ENCODE measurements around the gene IKZF5. TPM values are rescaled to one million over a fixed set of nuclear protein-coding genes. Genes with fewer than 3 reads are reported as not detected.

IKZF5 gene
- total and polyA plus RNA-seq, 2 experiments from 2014 or later: 4.2 to 10.1 TPM

- WGBS, 2 experiments (ENCODE audit: low coverage in 1 of 2, low lambda C conversion rate in 2 of 2, missing lambda C conversion rate in 2 of 2): 92 to 93% methylated on average over 3 of the region's 3 CpGs
- H3K9me2 ChIP-seq (ENCODE audit: insufficient read depth): no peaks in the 10 kb centered on the region
Observed at GRCh38 chr10:122997864-122998263, 10.7 kb downstream of the IKZF5 start.

GRCh38 chr10:122995936-122996335 is 12.7 kb downstream of the IKZF5 start:
- 96% methylated on average over 4 of the region's 4 CpGs for WGBS, 2 experiments (ENCODE audit: low coverage in 1 of 2, low lambda C conversion rate in 2 of 2, missing lambda C conversion rate in 2 of 2)
- TF ChIP-seq EZH2phosphoT487 (IDR thresholded peaks at IDR 0.05; ENCODE audit: insufficient read depth, low read depth): no peak
- TF ChIP-seq EZH2 (IDR thresholded peaks at IDR 0.05; ENCODE audit: insufficient read depth, poor library complexity, severe bottlenecking): no peak
- H2AFZ ChIP-seq: no peak overlapping the region
- H3K36me3 ChIP-seq (ENCODE audit: low read depth): peaks cover 18% of the 10 kb centered on the region
- H3K9me3 ChIP-seq (ENCODE audit: low read depth): no peaks in the 10 kb centered on the region
- H3K4me1 ChIP-seq (ENCODE audit: insufficient read depth): no peaks in the 10 kb centered on the region
- H4K20me1 ChIP-seq (ENCODE audit: insufficient read depth): no peaks in the 10 kb centered on the region
- DNase-seq: no peak
- no peak overlapping the region for H3K4me2 ChIP-seq (ENCODE audit: unreplicated experiment)
- no peak overlapping the region for H3K9ac ChIP-seq
- in situ Hi-C loops (cut with MboI): loop anchor here (25.0 kb wide), 1 partner anchor 709 kb away; no protein-coding TSS in a partner anchor
- no peak overlapping the region for H3K27ac ChIP-seq
- H3K4me3 ChIP-seq: no peak overlapping the region
- peaks cover 51% of the 10 kb centered on the region for H3K79me2 ChIP-seq (ENCODE audit: insufficient read depth)
- H3F3A ChIP-seq (ENCODE audit: insufficient read depth): no peaks in the 10 kb centered on the region; the same call in 1 of the 2 replicates
- H3K9me2 ChIP-seq (ENCODE audit: insufficient read depth): no peaks in the 10 kb centered on the region
- H3K27me3 ChIP-seq (replicated peaks; ENCODE audit: insufficient read depth): no peaks in the 10 kb centered on the region

More at GRCh38 chr10:122997864-122998263, 10.7 kb downstream of the IKZF5 start:
- Histone ChIP-seq H3K9me3 (ENCODE audit: low read depth) (no peaks in the 10 kb centered on the region), H3K27me3 (replicated peaks; ENCODE audit: insufficient read depth) (no peaks in the 10 kb centered on the region), H3K36me3 (ENCODE audit: low read depth) (peaks cover 13% of the 10 kb centered on the region), H3F3A (ENCODE audit: insufficient read depth) (no peaks in the 10 kb centered on the region), H2AFZ (no peak overlapping the region), H3K9ac (no peak overlapping the region), H3K79me2 (ENCODE audit: insufficient read depth) (peaks cover 70% of the 10 kb centered on the region), H3K4me2 (ENCODE audit: unreplicated experiment) (no peak overlapping the region), H3K4me1 (ENCODE audit: insufficient read depth) (no peaks in the 10 kb centered on the region), H3K4me3 (no peak overlapping the region), H3K27ac (no peak overlapping the region), H4K20me1 (ENCODE audit: insufficient read depth) (no peaks in the 10 kb centered on the region)
- in situ Hi-C loops (cut with MboI): loop anchor here (25.0 kb wide), 1 partner anchor 711 kb away; no protein-coding TSS in a partner anchor
- no peak for DNase-seq
- TF ChIP-seq EZH2 (IDR thresholded peaks at IDR 0.05; ENCODE audit: insufficient read depth, poor library complexity, severe bottlenecking) (no peak), EZH2phosphoT487 (IDR thresholded peaks at IDR 0.05; ENCODE audit: insufficient read depth, low read depth) (no peak)

GRCh38 chr10:122993797-122994336 is 14.7 kb downstream of the IKZF5 start:
- DNase-seq: no peak
- no peak for TF ChIP-seq EZH2 (IDR thresholded peaks at IDR 0.05; ENCODE audit: insufficient read depth, poor library complexity, severe bottlenecking)
- no peak for TF ChIP-seq EZH2phosphoT487 (IDR thresholded peaks at IDR 0.05; ENCODE audit: insufficient read depth, low read depth)
- Histone ChIP-seq H3K9me2 (ENCODE audit: insufficient read depth) (no peaks in the 10 kb centered on the region), H2AFZ (no peak overlapping the region), H3K36me3 (ENCODE audit: low read depth) (peaks cover 18% of the 10 kb centered on the region), H3F3A (ENCODE audit: insufficient read depth) (no peaks in the 10 kb centered on the region; the same call in 1 of the 2 replicates), H3K4me1 (ENCODE audit: insufficient read depth) (peaks cover 5% of the 10 kb centered on the region; the same call in 1 of the 2 replicates), H3K27ac (no peak overlapping the region), H4K20me1 (ENCODE audit: insufficient read depth) (no peaks in the 10 kb centered on the region), H3K79me2 (ENCODE audit: insufficient read depth) (peaks cover 30% of the 10 kb centered on the region), H3K27me3 (replicated peaks; ENCODE audit: insufficient read depth) (no peaks in the 10 kb centered on the region), H3K9me3 (ENCODE audit: low read depth) (no peaks in the 10 kb centered on the region), H3K9ac (no peak overlapping the region), H3K4me2 (ENCODE audit: unreplicated experiment) (no peak overlapping the region), H3K4me3 (no peak overlapping the region)
- WGBS, 2 experiments (ENCODE audit: low coverage in 1 of 2, low lambda C conversion rate in 2 of 2, missing lambda C conversion rate in 2 of 2): 88% methylated on average over 6 of the region's 6 CpGs
- in situ Hi-C loops (cut with MboI): loop anchor here (25.0 kb wide), 1 partner anchor 707 kb away; no protein-coding TSS in a partner anchor

GRCh38 chr10:122992031-122992585 is 16.5 kb downstream of the IKZF5 start:
- H3K4me3 ChIP-seq: no peak overlapping the region
- H3K36me3 ChIP-seq (ENCODE audit: low read depth): peaks cover 18% of the 10 kb centered on the region
- DNase-seq: no peak
- H3F3A ChIP-seq (ENCODE audit: insufficient read depth): no peaks in the 10 kb centered on the region; the same call in 1 of the 2 replicates
- no peak overlapping the region for H3K4me2 ChIP-seq (ENCODE audit: unreplicated experiment)
- H3K9me3 ChIP-seq (ENCODE audit: low read depth): no peaks in the 10 kb centered on the region
- WGBS, 2 experiments (ENCODE audit: low coverage in 1 of 2, low lambda C conversion rate in 2 of 2, missing lambda C conversion rate in 2 of 2): 85 to 92% methylated on average over 1 of the region's 1 CpG
- no peaks in the 10 kb centered on the region for H3K27me3 ChIP-seq (replicated peaks; ENCODE audit: insufficient read depth)
- H3K4me1 ChIP-seq (ENCODE audit: insufficient read depth): peaks cover 5% of the 10 kb centered on the region; the same call in 1 of the 2 replicates
- H3K79me2 ChIP-seq (ENCODE audit: insufficient read depth): peaks cover 14% of the 10 kb centered on the region
- no peaks in the 10 kb centered on the region for H4K20me1 ChIP-seq (ENCODE audit: insufficient read depth)
- in situ Hi-C loops (cut with MboI): loop anchor here (25.0 kb wide), 1 partner anchor 705 kb away; no protein-coding TSS in a partner anchor
- no peaks in the 10 kb centered on the region for H3K9me2 ChIP-seq (ENCODE audit: insufficient read depth)
- no peak for TF ChIP-seq EZH2 (IDR thresholded peaks at IDR 0.05; ENCODE audit: insufficient read depth, poor library complexity, severe bottlenecking)
- TF ChIP-seq EZH2phosphoT487 (IDR thresholded peaks at IDR 0.05; ENCODE audit: insufficient read depth, low read depth): no peak
- no peak overlapping the region for H2AFZ ChIP-seq
- H3K27ac ChIP-seq: no peak overlapping the region
- H3K9ac ChIP-seq: no peak overlapping the region
